Measurements from ENCODE around the gene FGF9. TPM values are rescaled to one million over a fixed set of nuclear protein-coding genes. Genes with fewer than 3 reads are reported as not detected.
A peak's percentile ranks its signal among the peaks of the same experiment; 100 is the strongest.

The FGF9 gene
- polyA plus RNA-seq, 2 of the 4 experiments (the other 2 are of a cell fraction), result not detected

DNA sequence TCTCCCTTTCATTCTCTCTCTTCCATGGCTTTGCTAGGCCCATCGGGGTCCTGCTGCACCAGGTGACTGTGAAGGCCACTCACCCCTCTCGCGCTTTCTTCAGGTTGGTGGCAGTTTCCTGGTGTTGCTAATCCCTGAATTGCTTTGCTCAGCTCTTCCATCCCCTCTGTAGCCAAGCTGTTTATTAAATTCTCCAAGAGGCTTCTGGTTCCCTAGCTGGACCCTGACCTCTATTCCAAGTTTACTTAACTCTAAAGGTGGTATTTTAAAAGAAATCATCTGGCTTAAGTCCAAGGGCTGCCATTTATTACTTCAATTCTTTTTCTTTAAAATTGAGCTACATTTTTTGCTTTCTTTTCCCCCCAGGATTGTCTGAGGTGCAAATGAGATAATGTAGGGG lies 34.2 kb upstream of the FGF9 start:
- CTCF ChIA-PET, result interaction anchor here (1.1 to 2.0 kb wide), 3 partner anchors 31 to 1121 kb away, joined by 3 to 6 read pairs (median 5); partner anchors contain the start of gene FGF9
- no peak overlapping the region for H3K4me2 ChIP-seq
- no peaks in the 10 kb centered on the region for H3K9me3 ChIP-seq
- no peak for FAIRE-seq
- 63% methylated on average over 3 of the region's 3 CpGs for WGBS (ENCODE audit: missing lambda C conversion rate)
- POLR2A ChIA-PET, result no interaction called here
- H3K4me1 ChIP-seq, result peaks cover 10% of the 10 kb centered on the region; the same call in 2 of the 3 replicates
- no peak overlapping the region for H3K4me3 ChIP-seq
- no peak overlapping the region for H3K27ac ChIP-seq
- TF ChIP-seq FOXS1 (CRISPR knock-in tag; IDR thresholded peaks at IDR 0.05), result no peak
- no peak for TF ChIP-seq NR3C1 (IDR thresholded peaks at IDR 0.05)
- TF ChIP-seq ZNF302 (CRISPR knock-in tag; IDR thresholded peaks at IDR 0.05), result no peak
- no peak for TF ChIP-seq EP300 (IDR thresholded peaks at IDR 0.05)
- no peak for TF ChIP-seq KDM1A (IDR thresholded peaks at IDR 0.05; ENCODE audit: low read depth)
- TF ChIP-seq CBX2 (IDR thresholded peaks at IDR 0.05; ENCODE audit: borderline replicate concordance, low read depth), result no peak
- TF ChIP-seq ZSCAN20 (CRISPR knock-in tag; IDR thresholded peaks at IDR 0.05), result no peak
- no peak for TF ChIP-seq TP53 (CRISPR knock-in tag; IDR thresholded peaks at IDR 0.05)
- TF ChIP-seq HEYL (CRISPR knock-in tag; IDR thresholded peaks at IDR 0.05), result no peak
- no peak for TF ChIP-seq ESRRA (IDR thresholded peaks at IDR 0.05; ENCODE audit: borderline replicate concordance, low read length)
- TF ChIP-seq, protein P1, sequence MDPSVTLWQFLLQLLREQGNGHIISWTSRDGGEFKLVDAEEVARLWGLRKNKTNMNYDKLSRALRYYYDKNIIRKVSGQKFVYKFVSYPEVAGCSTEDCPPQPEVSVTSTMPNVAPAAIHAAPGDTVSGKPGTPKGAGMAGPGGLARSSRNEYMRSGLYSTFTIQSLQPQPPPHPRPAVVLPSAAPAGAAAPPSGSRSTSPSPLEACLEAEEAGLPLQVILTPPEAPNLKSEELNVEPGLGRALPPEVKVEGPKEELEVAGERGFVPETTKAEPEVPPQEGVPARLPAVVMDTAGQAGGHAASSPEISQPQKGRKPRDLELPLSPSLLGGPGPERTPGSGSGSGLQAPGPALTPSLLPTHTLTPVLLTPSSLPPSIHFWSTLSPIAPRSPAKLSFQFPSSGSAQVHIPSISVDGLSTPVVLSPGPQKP (IDR thresholded peaks at IDR 0.05; ENCODE audit: low read depth, low read length), result no peak
- no peak for TF ChIP-seq RNF2 (IDR thresholded peaks at IDR 0.05; ENCODE audit: borderline replicate concordance, low read depth)
- TF ChIP-seq, protein P2, sequence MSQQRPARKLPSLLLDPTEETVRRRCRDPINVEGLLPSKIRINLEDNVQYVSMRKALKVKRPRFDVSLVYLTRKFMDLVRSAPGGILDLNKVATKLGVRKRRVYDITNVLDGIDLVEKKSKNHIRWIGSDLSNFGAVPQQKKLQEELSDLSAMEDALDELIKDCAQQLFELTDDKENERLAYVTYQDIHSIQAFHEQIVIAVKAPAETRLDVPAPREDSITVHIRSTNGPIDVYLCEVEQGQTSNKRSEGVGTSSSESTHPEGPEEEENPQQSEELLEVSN (IDR thresholded peaks at IDR 0.05; ENCODE audit: borderline replicate concordance, low read depth), result no peak
- no peak for TF ChIP-seq ZC3H11A (IDR thresholded peaks at IDR 0.05)
- TF ChIP-seq FOSB (CRISPR knock-in tag; IDR thresholded peaks at IDR 0.05), result no peak
- no peak for TF ChIP-seq ZFP36 (IDR thresholded peaks at IDR 0.05; ENCODE audit: borderline replicate concordance, partially characterized antibody)
- TF ChIP-seq NFE2L2 (conservative IDR thresholded peaks at IDR 0.05; ENCODE audit: low read length), result no peak
- no peak for TF ChIP-seq SMC3 (IDR thresholded peaks at IDR 0.05)
- no peak for TF ChIP-seq JUNB (IDR thresholded peaks at IDR 0.05)
- no peak for DNase-seq (ENCODE audit: low read depth in 1 of 2, low spot score in 1 of 2)
- no peak for ATAC-seq

DNA sequence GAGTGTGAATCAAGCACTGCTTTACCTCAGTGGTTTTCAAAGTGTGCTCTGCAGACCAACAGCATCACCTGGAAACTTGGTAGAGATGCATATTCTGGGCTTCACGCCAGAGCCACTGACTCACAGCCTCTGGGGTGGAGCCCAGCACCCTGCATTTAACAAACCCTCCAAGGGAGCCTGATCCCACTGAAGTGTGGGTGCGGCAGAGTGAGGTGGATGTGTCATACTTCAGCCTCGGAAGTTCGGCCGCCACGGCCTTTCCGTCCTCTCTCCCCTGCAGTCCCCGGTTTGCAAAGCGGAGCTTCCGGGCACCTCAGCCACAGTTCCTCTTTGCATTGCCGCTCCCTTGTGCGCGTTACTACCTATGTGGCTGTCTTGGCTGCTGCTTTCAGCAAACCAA lies 33.6 kb upstream of the FGF9 start:
- Histone ChIP-seq H3K4me2 (peak overlapping the region; percentile 57), H3K9me3 (no peaks in the 10 kb centered on the region), H3K27ac (peak overlapping the region in 1 of 2 experiments; percentile 44; a peak in 1 of 6 replicates), H3K4me3 (no peak overlapping the region), H3K4me1 (peaks cover 10% of the 10 kb centered on the region; the same call in 2 of the 3 replicates)
- no peak for TF ChIP-seq FOSL2 (IDR thresholded peaks at IDR 0.05)
- TF ChIP-seq FOSL2 (CRISPR knock-in tag; IDR thresholded peaks at IDR 0.05), result peak; percentile 24; the same call in 1 of the 2 replicates
- TF ChIP-seq CHD4 (IDR thresholded peaks at IDR 0.05; ENCODE audit: borderline replicate concordance), result no peak
- DNase-seq (ENCODE audit: low read depth in 1 of 2, low spot score in 1 of 2) (peak; percentile 50 to 66), ATAC-seq (peak; percentile 90 to 99), FAIRE-seq (no peak)
- WGBS (ENCODE audit: missing lambda C conversion rate), result 37% methylated on average over 6 of the region's 13 CpGs
- ChIA-PET CTCF (interaction anchor here (0.6 to 2.2 kb wide), 15 partner anchors 9 to 1159 kb away, joined by 3 to 12 read pairs (median 4); partner anchors contain the start of genes FGF9 and MICU2), POLR2A (interaction anchor here (0.9 kb wide), 1 partner anchor 34 kb away, joined by 3 read pairs; the partner anchor contains the start of gene MICU2)

Measured in A549 (cell line).